OCI-LY1 (cell line): ENCODE results near the gene STMND1.

ENCODE experiments used
- CTCF ChIP-seq: fragments of 200-600 bp; sonication (generic), shearing (Covaris generic); IDR thresholded peaks from 2 replicates; pipeline ENCODE4 v1.5.1; 2017; ENCODE audit warnings: mild to moderate bottlenecking, antibody characterized with exemption, low read length, moderate library complexity, mixed read lengths
- EZH2 ChIP-seq: fragments of 200-600 bp; sonication (generic), shearing (Covaris generic); IDR thresholded peaks from 2 replicates; pipeline ENCODE4 v1.8.0; 2017; ENCODE audit warnings: borderline replicate concordance, mixed run types, mild to moderate bottlenecking, antibody characterized with exemption, low read length, moderate library complexity, mixed read lengths

- TF ChIP-seq CTCF (no peak), EZH2 (no peak)
These were observed 59.2 kb downstream of the STMND1 start for GRCh38 chr6:17161076-17161475.
